ENCODE results near the gene VPS52. TPM values are rescaled to one million over a fixed set of nuclear protein-coding genes. Genes with fewer than 3 reads are reported as not detected.

VPS52 gene
- total RNA-seq, 1 donor from 2014 or later: 28.7 TPM

DNA sequence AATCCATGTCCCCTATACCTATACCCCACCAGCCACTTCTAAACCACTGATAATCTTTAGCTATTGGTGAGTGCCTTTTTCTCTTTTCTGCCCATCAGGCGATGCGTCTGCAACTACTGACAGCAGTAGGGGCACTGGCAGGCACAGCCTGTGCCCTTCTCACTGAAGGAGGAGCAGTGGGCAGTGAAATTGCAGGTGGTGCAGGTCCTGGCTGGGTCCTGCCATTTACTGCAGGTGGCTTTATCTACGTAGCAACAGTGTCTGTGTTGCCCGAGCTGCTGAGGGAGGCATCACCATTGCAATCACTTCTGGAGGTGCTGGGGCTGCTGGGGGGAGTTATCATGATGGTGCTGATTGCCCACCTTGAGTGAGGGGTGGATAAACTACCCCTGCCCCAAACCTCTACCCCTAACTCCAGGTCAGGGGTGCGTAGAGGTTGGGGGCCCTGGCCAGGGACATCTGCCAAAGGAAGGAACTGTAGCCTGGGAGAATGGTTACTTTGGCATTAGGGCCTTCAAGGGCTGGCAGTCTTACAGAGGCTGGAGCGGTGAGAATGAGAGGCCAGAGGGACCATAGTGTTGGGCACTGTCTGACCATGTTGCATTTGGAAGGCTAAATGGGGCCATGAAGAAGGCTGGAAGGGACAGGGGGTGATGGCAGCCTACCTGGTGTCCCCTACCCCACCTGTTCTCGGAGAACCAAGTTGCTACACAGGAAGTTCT, 68.1 kb downstream of the VPS52 start:
- H3K9me3 ChIP-seq (ENCODE audit: low read depth): no peaks in the 10 kb centered on the region
- TF ChIP-seq, protein P1, sequence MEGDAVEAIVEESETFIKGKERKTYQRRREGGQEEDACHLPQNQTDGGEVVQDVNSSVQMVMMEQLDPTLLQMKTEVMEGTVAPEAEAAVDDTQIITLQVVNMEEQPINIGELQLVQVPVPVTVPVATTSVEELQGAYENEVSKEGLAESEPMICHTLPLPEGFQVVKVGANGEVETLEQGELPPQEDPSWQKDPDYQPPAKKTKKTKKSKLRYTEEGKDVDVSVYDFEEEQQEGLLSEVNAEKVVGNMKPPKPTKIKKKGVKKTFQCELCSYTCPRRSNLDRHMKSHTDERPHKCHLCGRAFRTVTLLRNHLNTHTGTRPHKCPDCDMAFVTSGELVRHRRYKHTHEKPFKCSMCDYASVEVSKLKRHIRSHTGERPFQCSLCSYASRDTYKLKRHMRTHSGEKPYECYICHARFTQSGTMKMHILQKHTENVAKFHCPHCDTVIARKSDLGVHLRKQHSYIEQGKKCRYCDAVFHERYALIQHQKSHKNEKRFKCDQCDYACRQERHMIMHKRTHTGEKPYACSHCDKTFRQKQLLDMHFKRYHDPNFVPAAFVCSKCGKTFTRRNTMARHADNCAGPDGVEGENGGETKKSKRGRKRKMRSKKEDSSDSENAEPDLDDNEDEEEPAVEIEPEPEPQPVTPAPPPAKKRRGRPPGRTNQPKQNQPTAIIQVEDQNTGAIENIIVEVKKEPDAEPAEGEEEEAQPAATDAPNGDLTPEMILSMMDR (IDR thresholded peaks at IDR 0.05): no peak
- TF ChIP-seq EZH2 (IDR thresholded peaks at IDR 0.05) (no peak), EZH2phosphoT487 (IDR thresholded peaks at IDR 0.05) (no peak)
- H3K36me3 ChIP-seq: no peaks in the 10 kb centered on the region
- H3F3A ChIP-seq (ENCODE audit: low read depth): peaks cover 67% of the 10 kb centered on the region
- Mint-ChIP-seq H3K27me3 (ENCODE audit: insufficient read depth, low read depth) (peaks cover 9% of the 10 kb centered on the region), H3K9me3 (no peaks in the 10 kb centered on the region), H3K4me1 (peaks cover 61% of the 10 kb centered on the region), H3K36me3 (peaks cover 25% of the 10 kb centered on the region), H3K27ac (peak overlapping the region; percentile 97), H3K4me3 (peak overlapping the region; percentile 99)
- H3K27me3 ChIP-seq: peaks cover 8% of the 10 kb centered on the region
- no peak overlapping the region for H3K27ac ChIP-seq
- peaks cover 38% of the 10 kb centered on the region for H3K79me2 ChIP-seq (ENCODE audit: low read depth)
- H3K4me2 ChIP-seq: peak overlapping the region; percentile 85
- peaks cover 39% of the 10 kb centered on the region for H3K4me1 ChIP-seq
- DNase-seq (ENCODE audit: low spot score): no peak
- H3K4me3 ChIP-seq: peak overlapping the region; percentile 70
- peaks cover 40% of the 10 kb centered on the region for H4K20me1 ChIP-seq (ENCODE audit: low read depth)
- no peak overlapping the region for H3K9ac ChIP-seq
- no peak overlapping the region for H2AFZ ChIP-seq (replicated peaks)

DNA sequence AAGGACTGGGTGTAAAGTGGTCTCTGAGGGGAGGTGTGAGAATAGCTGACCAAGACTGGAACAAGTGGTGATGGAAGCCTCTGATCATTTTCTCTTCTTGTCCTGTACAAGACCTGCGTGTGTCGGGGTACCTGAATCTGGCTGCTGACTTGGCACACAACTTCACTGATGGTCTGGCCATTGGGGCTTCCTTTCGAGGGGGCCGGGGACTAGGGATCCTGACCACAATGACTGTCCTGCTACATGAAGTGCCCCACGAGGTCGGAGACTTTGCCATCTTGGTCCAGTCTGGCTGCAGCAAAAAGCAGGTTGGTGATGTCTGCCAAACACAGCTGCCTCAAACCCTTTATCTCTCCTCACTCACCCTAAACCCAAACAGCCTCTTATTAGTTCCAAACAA, 68.9 kb downstream of the VPS52 start:
- Histone ChIP-seq H3K4me3 (no peak overlapping the region), H3K4me1 (peaks cover 39% of the 10 kb centered on the region), H3K4me2 (no peak overlapping the region), H4K20me1 (ENCODE audit: low read depth) (peaks cover 48% of the 10 kb centered on the region), H3K79me2 (ENCODE audit: low read depth) (peaks cover 33% of the 10 kb centered on the region), H3K36me3 (no peaks in the 10 kb centered on the region), H3K27me3 (peaks cover 8% of the 10 kb centered on the region), H3F3A (ENCODE audit: low read depth) (peaks cover 69% of the 10 kb centered on the region), H3K9ac (no peak overlapping the region), H2AFZ (replicated peaks) (no peak overlapping the region), H3K27ac (no peak overlapping the region), H3K9me3 (ENCODE audit: low read depth) (no peaks in the 10 kb centered on the region)
- Mint-ChIP-seq H3K4me3 (peak overlapping the region; percentile 99), H3K9me3 (no peaks in the 10 kb centered on the region), H3K27me3 (ENCODE audit: insufficient read depth, low read depth) (peaks cover 9% of the 10 kb centered on the region), H3K4me1 (peaks cover 69% of the 10 kb centered on the region), H3K36me3 (peaks cover 25% of the 10 kb centered on the region), H3K27ac (peak overlapping the region; percentile 30)
- DNase-seq (ENCODE audit: low spot score): no peak
- TF ChIP-seq EZH2phosphoT487 (IDR thresholded peaks at IDR 0.05) (no peak), EZH2 (IDR thresholded peaks at IDR 0.05) (no peak)
- TF ChIP-seq, protein P1 (IDR thresholded peaks at IDR 0.05): no peak

DNA sequence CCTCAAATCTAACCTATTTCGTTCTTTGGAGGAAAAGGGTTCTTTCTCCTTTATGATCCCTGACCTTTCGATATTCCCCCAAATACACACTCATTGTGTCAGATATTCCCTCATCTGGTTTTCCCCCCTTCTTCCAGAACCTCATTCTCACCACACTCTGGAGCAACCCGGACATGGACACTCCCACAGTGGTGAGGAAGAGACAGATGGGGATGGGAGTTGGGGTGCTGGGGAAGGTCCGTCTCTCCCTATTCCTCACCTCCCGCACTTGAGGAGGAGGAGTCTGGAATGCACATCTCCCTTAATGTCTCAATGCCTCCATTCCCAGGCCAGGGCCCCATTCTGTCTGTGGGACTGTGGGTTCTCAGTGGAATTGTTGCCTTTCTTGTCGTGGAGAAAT, 69.7 kb downstream of the VPS52 start:
- H3K4me1 ChIP-seq: peaks cover 38% of the 10 kb centered on the region
- no peaks in the 10 kb centered on the region for H3K9me3 ChIP-seq (ENCODE audit: low read depth)
- H3F3A ChIP-seq (ENCODE audit: low read depth): peaks cover 74% of the 10 kb centered on the region
- peak overlapping the region; percentile 88 for H3K4me3 ChIP-seq
- peaks cover 9% of the 10 kb centered on the region for H3K27me3 Mint-ChIP-seq (ENCODE audit: insufficient read depth, low read depth)
- H4K20me1 ChIP-seq (ENCODE audit: low read depth): peaks cover 57% of the 10 kb centered on the region
- H3K4me1 Mint-ChIP-seq: peaks cover 73% of the 10 kb centered on the region
- H3K27me3 ChIP-seq: peaks cover 8% of the 10 kb centered on the region
- peak overlapping the region; percentile 21 for H3K27ac Mint-ChIP-seq
- no peaks in the 10 kb centered on the region for H3K36me3 ChIP-seq
- no peak overlapping the region for H2AFZ ChIP-seq (replicated peaks)
- peak overlapping the region; percentile 99 for H3K4me3 Mint-ChIP-seq
- peaks cover 25% of the 10 kb centered on the region for H3K36me3 Mint-ChIP-seq
- H3K4me2 ChIP-seq: peak overlapping the region; percentile 99
- H3K27ac ChIP-seq: no peak overlapping the region
- H3K9ac ChIP-seq: no peak overlapping the region
- DNase-seq (ENCODE audit: low spot score): no peak
- no peaks in the 10 kb centered on the region for H3K9me3 Mint-ChIP-seq
- TF ChIP-seq EZH2phosphoT487 (IDR thresholded peaks at IDR 0.05): no peak
- no peak for TF ChIP-seq EZH2 (IDR thresholded peaks at IDR 0.05)
- TF ChIP-seq, protein P1 (IDR thresholded peaks at IDR 0.05): no peak
- H3K79me2 ChIP-seq (ENCODE audit: low read depth): peaks cover 27% of the 10 kb centered on the region
